A172 (cell line): Measurements from ENCODE around the gene PTP4A2. TPM values are rescaled to one million over a fixed set of nuclear protein-coding genes. Genes with fewer than 3 reads are reported as not detected.

ENCODE experiments used
- DNase-seq: peaks from one replicate; pipeline ENCODE4 v3.0.0-alpha.2; 2015; ENCODE audit warnings: low spot score
- total RNA-seq: library from RNA; depleted of rRNA; stranded (reverse); fragments of >200 nt; shearing (Covaris generic); gene quantifications from 2 replicates; pipeline ENCODE4 v1.2.3, GENCODE V29; 2014; rRNA removed

PTP4A2 gene
- total RNA-seq, 1 experiment from 2014 or later, result 289 TPM

GRCh38 chr1:31861346-31861745 lies 76.8 kb downstream of the PTP4A2 start:
- no peak for DNase-seq

- DNase-seq, result no peak
Measured at GRCh38 chr1:31860581-31860980, 77.6 kb downstream of the PTP4A2 start.

- no peak for DNase-seq
Measured at GRCh38 chr1:31859719-31860118, 78.4 kb downstream of the PTP4A2 start.

- DNase-seq, result no peak
Measured at GRCh38 chr1:31859044-31859443, 79.1 kb downstream of the PTP4A2 start.

GRCh38 chr1:31857863-31858262 lies 80.3 kb downstream of the PTP4A2 start:
- no peak for DNase-seq

Other genes starting within 250 kb of the PTP4A2 start
- gene COL16A1, start 234.4 kb downstream of the PTP4A2 start, total RNA-seq, result 12.7 and 26.2 TPM in 2 replicates
- 11.3 and 20.9 TPM in 2 replicates for gene ADGRB2, start 174.0 kb downstream of the PTP4A2 start, total RNA-seq
- gene SPOCD1, start 122.3 kb downstream of the PTP4A2 start, total RNA-seq, result 5.7 and 6.9 TPM in 2 replicates
- 58.0 and 70.0 TPM in 2 replicates for gene KHDRBS1, start 75.5 kb upstream of the PTP4A2 start, total RNA-seq
- 1.5 and 3.0 TPM in 2 replicates for gene TMEM39B, start 134.6 kb upstream of the PTP4A2 start, total RNA-seq
- 35.5 and 37.8 TPM in 2 replicates for gene KPNA6, start 169.7 kb upstream of the PTP4A2 start, total RNA-seq
- 22.1 and 24.6 TPM in 2 replicates for gene TXLNA, start 241.3 kb upstream of the PTP4A2 start, total RNA-seq